ENCODE data around the gene DDX39A.

- no peak for TF ChIP-seq CTCF (IDR thresholded peaks at IDR 0.05; ENCODE audit: insufficient read depth, low read length, poor library complexity, severe bottlenecking)
- TF ChIP-seq EZH2phosphoT487 (conservative IDR thresholded peaks at IDR 0.05; ENCODE audit: low read length) = no peak
Measured at GRCh38 chr19:14363183-14364097, 55.7 kb downstream of the DDX39A start.
